Measurements from ENCODE around the gene NAV3.

DNA sequence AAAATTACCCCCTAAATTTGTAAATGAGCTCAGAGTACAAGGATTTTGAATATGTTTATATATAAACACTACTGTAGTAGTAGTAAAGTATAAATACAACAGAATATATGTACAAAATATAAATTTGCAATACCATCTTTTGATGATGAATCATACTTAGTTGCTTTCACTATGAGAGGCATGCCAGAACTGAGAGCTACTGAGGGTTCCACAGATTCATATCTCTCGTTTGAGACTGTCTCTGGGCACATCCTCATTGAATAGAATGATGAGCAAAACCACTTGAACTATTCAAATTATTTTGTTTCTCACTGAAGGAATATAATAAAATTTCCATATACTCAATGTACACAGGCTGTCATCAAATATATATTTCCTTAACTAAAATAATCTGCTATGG lies 417.6 kb downstream of the NAV3 start:
- TF ChIP-seq, protein P1, sequence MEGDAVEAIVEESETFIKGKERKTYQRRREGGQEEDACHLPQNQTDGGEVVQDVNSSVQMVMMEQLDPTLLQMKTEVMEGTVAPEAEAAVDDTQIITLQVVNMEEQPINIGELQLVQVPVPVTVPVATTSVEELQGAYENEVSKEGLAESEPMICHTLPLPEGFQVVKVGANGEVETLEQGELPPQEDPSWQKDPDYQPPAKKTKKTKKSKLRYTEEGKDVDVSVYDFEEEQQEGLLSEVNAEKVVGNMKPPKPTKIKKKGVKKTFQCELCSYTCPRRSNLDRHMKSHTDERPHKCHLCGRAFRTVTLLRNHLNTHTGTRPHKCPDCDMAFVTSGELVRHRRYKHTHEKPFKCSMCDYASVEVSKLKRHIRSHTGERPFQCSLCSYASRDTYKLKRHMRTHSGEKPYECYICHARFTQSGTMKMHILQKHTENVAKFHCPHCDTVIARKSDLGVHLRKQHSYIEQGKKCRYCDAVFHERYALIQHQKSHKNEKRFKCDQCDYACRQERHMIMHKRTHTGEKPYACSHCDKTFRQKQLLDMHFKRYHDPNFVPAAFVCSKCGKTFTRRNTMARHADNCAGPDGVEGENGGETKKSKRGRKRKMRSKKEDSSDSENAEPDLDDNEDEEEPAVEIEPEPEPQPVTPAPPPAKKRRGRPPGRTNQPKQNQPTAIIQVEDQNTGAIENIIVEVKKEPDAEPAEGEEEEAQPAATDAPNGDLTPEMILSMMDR (IDR thresholded peaks at IDR 0.05 in 8 of 11, conservative IDR thresholded peaks at IDR 0.05 in 3 of 11): no peak
- TF ChIP-seq POLR2A (IDR thresholded peaks at IDR 0.05) (no peak), POLR2AphosphoS5 (IDR thresholded peaks at IDR 0.05) (no peak)

Measured in spleen (tissue), 7 donors.